ENCODE results near the gene SUPT6H.

Gene SUPT6H

DNA sequence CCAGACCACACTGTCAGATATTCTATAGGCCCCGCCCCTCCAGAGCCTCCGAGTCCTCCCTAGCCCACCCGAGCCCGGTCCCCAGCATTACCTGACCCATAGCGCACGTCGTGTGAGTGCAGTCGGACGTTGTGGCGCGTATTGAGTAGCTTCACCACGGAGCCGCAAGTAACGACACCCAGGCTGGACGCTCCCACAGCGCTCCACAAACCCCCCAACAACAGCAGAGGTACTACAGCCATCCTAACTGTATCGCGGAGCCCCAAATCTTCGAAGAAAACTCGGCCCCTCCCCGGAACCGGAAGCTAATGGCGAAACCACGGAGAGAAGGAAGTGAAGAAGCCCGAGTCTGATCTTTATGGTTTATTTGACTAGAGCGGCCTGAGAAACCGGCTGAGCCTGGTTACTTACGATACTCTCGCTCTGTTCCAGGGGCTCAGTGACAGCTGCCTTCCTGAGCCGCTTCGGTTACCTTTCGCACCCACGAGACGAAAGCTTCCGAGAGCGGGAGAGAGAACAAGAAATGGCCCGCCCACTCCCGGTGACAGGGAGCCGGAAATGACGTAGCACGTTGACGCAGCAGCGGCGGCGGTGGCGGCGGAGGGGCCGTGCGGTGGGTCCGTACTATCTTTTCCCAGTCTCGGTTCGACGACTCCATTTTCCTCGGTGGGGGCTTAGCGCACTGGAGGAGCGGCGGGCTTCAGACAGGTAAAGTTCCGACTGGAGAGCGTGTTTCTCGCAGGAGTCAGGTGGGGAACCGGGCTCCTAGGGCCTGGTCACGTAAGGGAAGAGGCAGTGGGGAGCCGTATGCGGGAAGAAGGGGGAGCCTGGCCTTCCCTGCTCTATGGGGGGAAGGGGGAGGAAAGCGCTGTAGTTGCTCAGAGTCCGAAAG lies at the start of gene SUPT6H, which contains the start of gene SDF2:
Gene SUPT6H, plus strand, starts transcription at position 571 of the 892 bp plus-strand sequence. CDS start 11,197 bp downstream, outside the sequence.
Gene SDF2, minus strand, starts transcription at position 272 of the 892 bp plus-strand sequence. Its CDS starts 30 bp downstream, at position 242.
- DNase-seq: peak; percentile 91

DNA sequence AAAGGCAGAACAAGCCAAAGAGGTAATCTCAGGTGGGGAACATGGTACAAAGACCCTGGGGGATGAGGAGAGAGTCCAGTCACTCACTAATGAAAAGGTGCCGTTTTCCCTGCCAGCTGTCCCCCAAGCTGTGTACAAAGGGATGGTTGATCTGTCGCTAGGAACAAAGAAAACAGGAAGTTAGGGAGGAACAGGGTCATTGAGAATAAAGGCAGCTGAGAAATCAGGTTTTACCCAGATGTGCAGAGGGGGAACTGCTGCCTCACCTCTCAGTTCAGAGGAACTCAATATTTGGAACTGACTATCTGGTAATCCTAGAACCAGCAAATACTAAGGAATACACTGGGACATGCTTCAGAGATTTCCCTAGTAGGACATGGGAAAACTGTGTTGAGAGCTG lies 49.5 kb upstream of the SUPT6H start:
- DNase-seq: no peak

DNA sequence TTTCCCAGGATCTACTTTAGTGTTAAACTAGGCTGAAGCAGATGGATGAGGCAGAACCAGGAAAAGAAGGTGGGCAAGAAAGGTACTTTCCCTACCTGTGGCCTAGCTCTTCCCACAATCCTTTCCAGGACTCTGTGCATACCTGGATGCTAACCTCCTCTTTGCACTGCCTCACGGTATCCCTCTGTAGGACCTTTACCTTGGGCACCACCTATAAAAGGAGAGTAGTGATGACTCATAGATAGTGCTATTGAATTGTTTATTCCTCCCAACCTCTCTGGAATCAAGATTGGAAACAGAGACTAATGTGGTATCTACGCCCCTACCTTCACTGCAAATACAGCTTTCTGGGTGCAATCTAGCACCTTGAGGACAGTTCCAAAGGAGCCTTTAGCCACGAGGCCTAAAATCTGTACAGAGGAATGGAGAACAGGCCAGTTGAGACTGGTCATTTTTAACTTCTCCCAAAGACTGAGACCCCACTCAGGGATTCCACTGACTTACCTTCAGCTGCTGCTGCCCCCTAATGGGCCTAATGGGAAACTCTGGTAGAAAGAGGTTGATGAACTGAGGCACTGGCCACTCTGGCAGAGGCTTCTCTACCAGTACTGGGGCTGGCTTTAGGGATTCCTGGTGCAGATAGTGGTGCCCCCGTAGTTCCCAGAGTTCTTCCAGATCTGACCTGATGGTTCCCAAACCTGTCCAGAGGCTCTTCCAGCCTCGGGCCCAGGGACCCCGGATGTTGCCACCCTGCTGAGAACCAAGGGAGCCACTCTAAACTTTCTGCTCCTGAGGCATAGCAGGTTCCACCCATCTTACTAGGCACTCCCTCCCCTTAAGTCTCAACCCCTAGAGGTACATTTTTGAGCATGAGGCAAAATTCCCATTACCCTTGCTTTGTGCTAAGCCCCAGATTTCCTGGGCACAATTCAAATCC lies 48.8 kb upstream of the SUPT6H start:
- DNase-seq: peak; percentile 6

DNA sequence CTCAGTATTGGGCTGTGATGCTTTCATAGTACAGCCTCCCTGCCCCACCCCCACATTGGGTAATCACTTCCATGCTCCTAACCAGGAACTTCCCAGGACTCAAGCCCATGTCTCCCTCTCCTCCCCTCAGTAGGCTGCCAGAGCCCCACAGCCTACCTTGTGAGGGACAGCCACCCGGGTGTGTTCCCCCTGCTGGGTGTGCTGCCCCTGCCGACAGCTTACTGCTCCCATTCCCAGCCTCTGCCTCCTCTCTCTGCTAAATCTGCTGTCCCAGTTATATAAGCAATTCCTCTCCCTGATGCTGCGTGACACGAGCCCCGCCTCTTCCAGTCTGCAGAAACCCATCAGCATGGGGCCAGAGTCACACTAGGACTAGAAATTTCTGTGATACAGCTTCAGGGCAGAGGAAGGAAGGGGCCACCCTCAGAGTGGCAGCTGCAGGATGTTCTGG lies 48.0 kb upstream of the SUPT6H start, which contains the start of gene RSKR:
Gene RSKR, minus strand, starts transcription at position 255 of the 451 bp plus-strand sequence. Its CDS starts 24 bp downstream, at position 231.
- no peak for DNase-seq

DNA sequence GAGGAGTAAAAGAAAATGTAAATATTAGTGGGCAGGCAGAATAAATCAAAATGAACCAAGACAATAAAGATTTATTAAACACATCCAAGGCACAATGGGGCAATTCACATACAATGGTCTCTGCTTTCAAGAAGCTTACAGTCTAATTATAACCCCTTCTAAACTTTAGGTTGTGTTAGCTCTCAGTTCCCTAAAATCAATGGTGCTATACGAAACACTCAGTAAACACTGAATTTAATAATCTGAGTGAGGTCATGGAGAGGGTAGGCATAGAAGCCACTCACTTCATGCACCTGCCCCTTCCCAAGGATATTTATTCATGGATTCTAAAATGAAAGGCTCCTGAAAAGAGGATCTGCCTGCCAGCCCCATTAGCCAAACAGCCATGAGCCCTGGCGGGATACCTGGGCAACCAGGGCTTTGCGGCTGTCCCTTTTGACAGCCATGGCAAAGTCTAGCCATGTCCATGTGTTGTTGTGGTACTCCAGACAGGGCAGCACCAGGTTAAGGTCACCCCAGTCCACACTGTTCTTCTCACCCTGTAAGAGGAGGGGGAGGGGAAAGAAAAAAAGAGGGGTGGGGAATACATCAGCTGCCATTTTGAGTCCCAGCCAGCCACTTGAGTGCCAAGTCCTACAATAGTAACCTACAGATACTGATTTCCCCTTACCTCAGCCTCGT lies 46.6 kb upstream of the SUPT6H start:
- DNase-seq: no peak

DNA sequence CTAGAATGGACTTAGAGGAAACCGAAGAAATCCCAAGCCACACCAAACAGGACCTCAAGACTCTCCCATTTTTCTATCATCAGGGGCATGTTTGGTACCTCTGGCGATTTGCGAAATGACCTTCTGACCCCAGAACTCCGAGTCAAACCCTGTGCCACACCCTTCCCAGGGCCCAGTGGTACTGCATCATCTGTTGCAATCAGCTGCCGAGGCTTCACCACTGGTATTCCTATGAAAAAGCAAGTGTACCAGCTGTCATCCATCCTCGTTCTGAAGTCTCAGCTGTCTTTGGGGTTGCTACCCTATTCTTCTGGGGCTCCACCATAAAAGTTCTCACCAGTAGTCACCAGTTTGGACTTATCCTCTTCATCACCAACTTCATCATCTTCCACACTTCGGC lies 45.7 kb upstream of the SUPT6H start:
- DNase-seq: no peak

DNA sequence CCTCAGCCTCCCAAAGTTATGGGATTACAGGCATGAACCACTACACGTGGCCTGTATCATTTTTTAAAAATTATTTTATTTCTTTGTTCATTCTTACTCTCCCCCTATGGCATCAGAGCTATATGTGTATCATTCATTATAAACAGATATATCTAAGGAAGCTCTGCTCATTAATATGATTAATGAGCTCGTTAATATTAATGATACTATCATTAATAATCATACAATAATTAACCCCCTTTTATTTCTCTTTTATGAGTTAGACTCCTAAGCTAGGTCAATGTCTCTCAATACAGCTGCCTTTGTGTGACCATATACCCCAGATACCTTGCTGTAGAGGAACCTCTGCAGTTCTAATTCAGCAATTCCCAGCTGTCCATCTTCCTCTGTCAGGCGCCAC lies 43.5 kb upstream of the SUPT6H start:
- DNase-seq: no peak

DNA sequence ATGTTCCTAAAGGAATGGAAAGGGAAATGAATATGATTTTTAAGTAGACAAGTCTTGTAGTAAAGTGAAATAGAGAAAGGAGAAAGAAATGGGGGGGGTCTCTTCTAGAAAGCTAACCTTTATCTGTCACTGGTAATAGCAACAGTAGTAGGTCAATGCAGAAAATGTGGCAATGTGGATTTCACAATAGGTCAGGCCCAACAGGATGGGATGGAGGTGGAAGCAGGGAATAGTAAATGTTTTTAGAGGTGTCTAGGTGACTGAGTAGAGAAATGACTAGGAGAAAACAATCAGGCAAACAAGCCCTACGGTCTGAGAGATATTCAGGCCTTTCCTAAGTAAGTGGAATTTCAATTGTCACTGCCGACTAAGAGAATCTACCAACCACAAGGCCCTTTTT lies 42.0 kb upstream of the SUPT6H start:
- no peak for DNase-seq

DNA sequence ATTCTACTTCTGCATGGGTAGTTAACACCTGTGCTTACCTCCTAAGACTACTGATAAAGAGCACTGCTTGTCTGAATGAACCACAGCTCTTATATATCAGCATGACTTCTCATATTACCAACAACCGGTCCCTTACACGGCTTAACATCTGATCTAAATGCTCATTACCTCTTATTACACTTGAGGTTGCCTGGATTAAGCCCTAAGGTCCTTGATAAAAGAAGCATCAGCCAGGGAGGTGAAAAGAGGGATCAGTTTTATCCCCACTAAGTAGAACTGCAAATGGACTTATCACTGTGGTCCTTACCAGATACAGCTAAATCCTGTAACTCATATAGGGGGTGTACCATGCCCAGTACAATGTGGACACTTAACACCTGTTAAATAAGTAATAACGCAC lies 39.8 kb upstream of the SUPT6H start:
- no peak for DNase-seq

DNA sequence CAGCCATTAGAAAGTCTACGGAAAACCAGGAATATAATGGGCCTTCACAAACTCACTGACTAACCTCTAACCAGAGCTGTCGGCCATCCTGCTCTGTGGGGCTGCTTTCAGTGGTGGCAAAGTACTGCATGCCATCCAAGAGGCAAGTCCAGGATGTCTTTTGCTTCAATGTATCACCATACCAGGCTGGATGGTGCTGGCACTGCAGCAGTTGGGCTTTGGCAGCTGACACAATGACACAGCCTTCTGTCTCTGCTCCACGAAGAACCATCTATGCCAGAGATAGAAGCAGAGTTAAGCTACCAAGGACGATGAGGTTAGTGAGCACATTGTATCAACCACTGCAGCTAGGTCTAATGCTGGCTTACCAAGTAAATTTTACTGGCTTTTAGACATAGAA lies 38.3 kb upstream of the SUPT6H start:
- no peak for DNase-seq

DNA sequence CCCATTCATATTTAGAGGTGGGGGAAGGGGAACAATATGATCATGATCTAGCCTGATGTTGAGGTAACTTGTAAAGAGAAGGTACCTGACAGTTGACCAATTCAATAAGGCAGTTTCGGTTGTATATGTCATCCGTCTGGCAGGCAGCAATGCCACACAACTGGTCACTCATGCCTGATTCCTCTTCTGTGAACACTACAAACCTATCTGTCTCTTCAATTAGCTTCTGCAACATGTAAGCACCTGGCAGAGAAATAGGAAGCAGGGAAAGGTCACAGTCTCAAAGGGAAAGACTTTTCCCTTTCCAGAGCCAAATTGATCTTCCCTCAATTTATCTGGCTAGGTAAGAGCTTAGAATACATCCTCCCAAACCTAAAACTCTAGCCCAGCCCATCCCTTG lies 37.9 kb upstream of the SUPT6H start:
- DNase-seq: no peak

DNA sequence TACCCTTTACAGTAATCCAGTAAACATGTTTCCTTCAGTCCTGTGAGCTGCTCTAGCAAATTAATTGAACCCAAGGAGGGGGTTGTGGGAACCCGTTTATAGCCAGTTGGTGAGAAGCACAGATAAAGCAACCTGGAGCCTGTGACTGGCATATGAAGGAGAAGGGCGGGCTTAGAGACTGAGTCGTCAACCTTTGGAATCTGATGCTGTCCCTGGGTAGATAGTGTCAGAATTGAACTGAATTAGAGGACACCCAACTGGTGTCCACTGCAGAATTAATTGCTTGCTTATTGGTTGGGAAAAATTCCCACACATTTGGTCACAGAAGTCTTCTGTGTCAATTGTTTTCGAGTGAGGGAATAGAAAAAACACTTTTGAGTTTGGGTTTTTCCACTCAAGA lies 35.2 kb upstream of the SUPT6H start:
- no peak for DNase-seq

DNA sequence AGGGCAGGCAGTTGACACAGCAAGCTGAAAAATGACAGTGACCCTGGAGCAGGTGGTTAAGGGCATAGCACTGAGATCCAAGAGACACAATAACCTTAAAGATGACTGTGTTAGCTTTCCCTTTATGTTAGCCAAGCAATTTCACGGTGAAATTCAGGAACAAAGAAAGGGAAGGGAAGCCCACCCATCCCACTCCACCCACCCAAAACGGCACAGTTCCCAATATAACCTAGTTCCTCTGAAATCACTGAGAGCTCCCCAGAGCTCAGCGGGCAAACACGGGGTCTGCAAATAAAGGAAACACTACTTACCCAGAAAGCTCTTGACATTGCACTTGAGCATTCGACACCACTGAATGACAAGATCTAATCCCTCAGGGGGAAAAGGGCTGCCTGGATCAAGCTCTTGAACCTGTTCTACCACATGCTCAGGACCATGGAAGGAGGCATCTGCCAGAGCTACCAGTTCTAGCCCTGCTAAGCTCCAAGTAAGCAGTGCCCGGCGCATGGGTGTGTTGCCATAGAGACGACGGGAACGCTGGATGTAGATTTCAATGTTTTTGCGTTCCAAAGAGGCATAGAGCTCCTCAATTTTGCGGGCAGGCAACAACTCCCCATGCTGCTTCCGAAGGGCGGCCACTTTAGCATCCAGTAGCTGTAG lies 27.7 kb upstream of the SUPT6H start:
- no peak for DNase-seq

DNA sequence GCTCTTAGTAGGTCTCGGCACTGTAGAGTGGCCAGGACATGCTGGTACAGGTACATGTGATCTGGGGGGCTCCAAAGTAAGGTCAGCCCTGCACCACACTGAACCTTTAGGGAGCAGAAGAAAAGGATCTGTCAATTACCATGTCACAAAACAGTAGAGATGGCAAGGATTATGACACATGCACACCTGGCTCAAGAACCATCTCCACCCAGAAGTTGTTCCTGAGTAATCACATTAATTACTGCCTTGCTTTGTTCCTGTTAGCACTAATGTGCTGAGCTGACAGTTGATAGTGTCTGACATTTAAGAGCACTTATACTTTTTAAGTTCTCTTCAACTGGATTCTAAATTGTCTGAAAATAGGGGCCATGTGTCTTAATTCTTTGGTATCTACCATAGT lies 26.5 kb upstream of the SUPT6H start:
- no peak for DNase-seq

DNA sequence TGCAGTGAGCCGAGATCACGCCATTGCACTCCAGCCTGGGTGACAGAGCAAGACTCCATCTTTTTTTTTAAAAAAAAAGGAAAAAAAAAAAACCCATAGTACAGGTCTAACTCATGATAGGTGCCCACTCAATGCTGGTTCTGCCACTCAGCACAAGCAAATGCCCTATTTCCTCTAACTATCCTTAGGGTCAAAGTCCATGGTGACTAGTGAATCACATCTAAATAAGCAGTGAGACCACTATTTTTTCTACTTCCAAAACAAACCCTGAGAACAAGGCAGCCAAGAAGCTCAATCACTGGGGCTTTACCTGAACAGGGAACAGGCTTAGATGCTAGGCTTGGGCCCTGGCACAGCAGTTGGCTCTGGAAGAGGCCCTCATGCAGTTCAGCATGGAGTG lies 20.4 kb upstream of the SUPT6H start:
- no peak for DNase-seq

DNA sequence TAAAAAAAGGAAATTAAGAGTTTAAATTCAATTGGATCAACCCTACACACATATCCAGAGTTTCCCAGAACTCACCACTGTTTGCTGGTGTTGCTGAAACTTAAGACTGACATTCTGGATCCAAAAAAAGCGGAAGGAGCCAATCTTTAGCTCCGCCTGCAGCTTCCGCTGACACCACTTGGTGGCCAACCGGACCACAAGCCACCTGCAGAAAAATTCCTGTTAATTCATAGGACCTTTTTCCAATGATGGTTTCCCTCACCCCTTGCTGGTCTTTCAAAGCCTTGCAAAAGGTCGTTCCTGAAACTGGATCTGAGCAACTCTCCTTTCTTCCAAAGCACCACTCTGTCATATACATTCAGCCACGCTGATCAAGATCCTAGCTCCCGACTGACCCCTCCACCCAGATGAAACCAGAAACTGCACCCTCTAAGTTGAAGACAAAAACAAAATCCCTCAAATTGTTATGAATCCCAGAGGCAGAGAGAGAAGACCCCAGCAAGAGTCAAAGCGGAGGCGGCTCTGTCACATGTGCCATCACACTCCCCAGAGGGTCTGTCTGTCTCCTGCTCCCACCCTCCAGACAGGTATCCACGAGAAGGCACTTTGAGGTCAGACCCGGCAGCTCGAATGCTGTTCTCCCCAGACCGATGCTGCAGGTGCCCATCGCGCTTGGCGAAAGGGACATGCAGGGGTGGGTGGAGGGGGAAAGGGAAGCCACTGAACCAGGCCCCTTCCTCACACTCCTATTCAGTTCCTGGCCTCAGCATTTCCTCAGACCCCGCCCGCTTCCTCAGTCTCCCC lies 17.8 kb upstream of the SUPT6H start:
- no peak for DNase-seq

DNA sequence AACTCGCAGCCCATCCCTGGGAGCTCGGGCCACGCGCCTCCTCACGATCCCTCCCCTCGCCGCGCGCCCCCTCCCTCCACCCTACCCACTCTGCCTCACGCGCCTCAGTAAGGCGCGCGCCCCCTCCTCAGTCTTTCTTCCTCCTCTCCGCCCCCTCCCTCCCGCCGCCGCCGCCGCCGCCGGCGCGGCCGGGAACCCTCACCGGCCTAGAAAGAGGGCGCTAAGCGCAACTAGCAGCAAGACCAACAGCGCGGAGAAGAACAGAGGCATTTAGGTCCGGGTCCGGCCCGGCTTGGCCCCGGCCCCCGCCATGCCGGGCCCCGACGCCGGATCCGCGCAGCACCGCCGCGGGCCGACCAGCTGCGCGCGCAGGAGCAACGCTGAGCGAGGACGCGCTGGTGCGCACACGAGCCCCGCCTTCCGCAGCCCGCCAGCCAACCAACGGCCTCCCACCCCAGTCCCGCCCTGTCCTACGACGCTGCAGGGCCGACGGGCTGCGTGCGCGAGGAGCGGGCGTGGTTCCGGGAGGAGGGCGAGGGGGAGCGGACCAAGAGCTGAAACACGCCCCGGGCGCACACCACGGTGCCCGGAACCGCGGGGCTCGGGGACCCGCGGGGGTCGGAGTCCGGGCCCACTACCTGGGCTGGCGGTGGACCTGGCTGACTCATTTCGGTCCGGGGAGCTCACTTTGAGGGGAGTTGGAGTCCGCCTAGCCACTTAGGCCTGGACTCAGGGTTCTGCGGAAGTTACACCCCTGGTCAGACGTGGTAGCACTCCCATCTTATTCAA lies 17.0 kb upstream of the SUPT6H start, which contains the start of gene BLTP2:
Gene BLTP2, minus strand, starts transcription at position 372 of the 789 bp plus-strand sequence. Its CDS starts 102 bp downstream, at position 270.
- DNase-seq: peak; percentile 96

DNA sequence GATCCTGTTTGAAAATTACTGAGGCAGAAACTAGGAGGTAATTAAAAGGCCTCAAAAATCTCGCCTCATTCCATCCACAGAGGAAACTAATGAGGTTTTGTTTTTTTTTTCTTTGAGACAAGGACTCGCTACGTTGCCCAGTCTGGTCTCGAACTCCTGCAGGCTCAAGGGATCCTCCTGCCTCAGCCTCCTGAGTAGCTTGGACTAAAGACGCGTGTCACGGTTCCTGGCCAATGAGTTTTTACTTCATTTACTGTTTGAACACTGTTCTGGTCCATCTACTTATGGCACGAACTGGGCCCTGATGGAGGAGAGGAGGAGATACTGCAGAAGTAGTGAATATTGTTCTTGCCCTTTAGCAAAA lies 16.4 kb upstream of the SUPT6H start:
- no peak for DNase-seq

DNA sequence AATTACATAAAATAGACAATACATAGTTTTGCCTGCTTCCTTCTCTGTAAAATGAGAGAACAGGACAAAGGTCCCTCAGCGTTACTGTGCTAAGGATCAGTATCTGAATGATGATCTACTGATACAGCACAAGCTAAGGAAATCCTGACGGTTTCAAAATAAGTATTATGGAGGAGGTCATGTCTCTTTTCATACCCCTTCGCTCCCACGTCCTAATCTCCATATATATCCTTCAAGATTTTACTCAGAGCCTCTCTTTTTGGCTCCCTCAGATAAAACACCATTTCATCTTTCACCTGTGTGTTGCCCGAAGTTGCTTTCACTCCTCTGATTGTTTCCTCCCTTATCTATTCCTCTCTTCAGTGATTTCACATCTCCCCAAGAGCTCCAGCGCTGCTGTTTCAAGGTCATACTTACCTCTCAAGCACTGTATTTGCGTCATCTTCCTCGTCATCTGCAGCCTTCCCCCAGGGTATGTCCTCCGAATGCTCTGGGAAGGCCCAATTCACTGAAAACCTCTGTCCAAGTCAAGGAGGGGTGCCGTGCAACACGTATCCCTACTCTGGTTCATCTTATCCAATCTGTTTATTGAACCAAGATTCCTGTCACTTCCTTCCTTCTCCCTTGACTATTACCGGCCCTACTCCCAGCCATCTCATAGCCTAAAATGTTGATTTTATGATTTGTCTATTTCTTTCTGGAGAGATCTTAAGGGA lies 15.8 kb upstream of the SUPT6H start:
- no peak for DNase-seq

DNA sequence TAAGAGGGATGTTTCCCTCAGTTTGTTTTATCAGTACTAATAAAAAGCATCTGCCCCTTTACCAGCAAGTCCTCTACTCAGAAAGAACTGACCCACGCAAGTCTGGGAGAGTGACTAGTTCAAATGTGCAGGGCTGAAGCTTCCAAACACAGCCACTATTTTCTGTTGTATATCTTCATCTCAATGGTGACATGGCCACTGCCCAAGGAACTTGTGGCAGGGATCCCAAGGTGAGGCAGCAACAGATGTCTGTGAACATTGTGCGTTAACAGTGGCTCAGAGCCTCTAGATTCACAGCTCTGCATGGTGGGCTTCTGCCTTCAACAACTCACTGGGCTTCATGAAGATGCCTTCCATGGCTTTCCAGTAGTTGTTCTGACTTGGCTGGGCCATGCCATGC lies 13.3 kb upstream of the SUPT6H start:
- DNase-seq: no peak
